Ascending aorta (tissue), 2 donors: ENCODE measurements around the gene MSRB3. TPM values are rescaled to one million over a fixed set of nuclear protein-coding genes. Genes with fewer than 3 reads are reported as not detected.

Experiments
- DNase-seq, 2 donors: peaks; one replicate each; pipeline ENCODE4 v3.0.0-alpha.2; 2019; ENCODE audit warnings: low spot score in 2 of 2
- H3K27ac ChIP-seq, 2 donors: fragments of 200-600 bp; sonication (generic); one replicate each; pipeline ENCODE4 v1.5.1; 2016 to 2017; ENCODE audit warnings: mild to moderate bottlenecking in 1 of 2
- H3K27me3 ChIP-seq: fragments of 200-600 bp; sonication (generic); one replicate; pipeline ENCODE4 v1.5.1; 2017
- H3K36me3 ChIP-seq, 2 donors: fragments of 200-600 bp; sonication (generic); one replicate each; pipeline ENCODE4 v1.5.1; 2016
- H3K4me1 ChIP-seq, 2 donors: fragments of 200-600 bp; sonication (generic); one replicate each; pipeline ENCODE4 v1.5.1; 2016 to 2017; ENCODE audit warnings: mild to moderate bottlenecking in 1 of 2
- H3K4me3 ChIP-seq, 2 donors: fragments of 200-600 bp; sonication (generic); one replicate each; pipeline ENCODE4 v1.5.1; 2016 to 2017; ENCODE audit warnings: mild to moderate bottlenecking in 1 of 2
- H3K9me3 ChIP-seq, 2 donors: fragments of 200-600 bp; sonication (generic); one replicate each; pipeline ENCODE4 v1.5.1; 2016
- intact Hi-C: fragments of 100-400 bp; cut with DNase I; formaldehyde crosslinking; loops from one replicate; pipeline ENCODE4 v1.15.1; 2023
- total RNA-seq: library from RNA; depleted of rRNA; stranded (reverse); fragments of >200 nt; gene quantifications from one replicate; pipeline ENCODE4 v1.1.0, GENCODE V29; 2016
- TF ChIP-seq, protein P1 (sequence below), 3 experiments: fragments of 200-600 bp in 2 of 3; fragments of 450-650 bp in 1 of 3; sonication (generic) in 2 of 3; IDR thresholded peaks; one replicate each; pipeline ENCODE4 v1.5.1; 2016 to 2019; ENCODE audit warnings: antibody characterized with exemption in 3 of 3, mild to moderate bottlenecking in 1 of 3, moderate library complexity in 1 of 3

The MSRB3 gene
- total RNA-seq, 1 donor from 2014 or later, result 79.4 TPM

DNA sequence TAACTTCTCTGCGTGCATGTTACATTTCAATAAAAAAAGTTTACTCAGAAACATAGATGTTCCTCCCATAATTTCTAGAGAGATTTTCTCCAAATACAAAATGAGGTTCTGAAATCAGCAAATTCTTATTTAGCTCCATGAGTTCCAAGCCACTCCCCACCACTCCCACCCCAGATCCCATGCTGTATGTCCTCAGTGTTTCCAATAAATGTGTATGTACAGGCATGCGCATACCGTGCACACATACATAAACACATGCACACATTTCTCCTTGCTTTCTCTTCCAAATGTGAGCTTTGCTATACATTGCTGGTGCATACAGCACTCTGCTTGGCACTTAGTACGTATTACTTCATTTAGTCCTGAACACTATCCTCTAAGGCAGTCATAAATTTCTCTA lies 209.7 kb downstream of the MSRB3 start:
- H3K9me3 ChIP-seq, result peaks cover 3 to 7% of the 10 kb centered on the region in 2 donors
- TF ChIP-seq, protein P1, sequence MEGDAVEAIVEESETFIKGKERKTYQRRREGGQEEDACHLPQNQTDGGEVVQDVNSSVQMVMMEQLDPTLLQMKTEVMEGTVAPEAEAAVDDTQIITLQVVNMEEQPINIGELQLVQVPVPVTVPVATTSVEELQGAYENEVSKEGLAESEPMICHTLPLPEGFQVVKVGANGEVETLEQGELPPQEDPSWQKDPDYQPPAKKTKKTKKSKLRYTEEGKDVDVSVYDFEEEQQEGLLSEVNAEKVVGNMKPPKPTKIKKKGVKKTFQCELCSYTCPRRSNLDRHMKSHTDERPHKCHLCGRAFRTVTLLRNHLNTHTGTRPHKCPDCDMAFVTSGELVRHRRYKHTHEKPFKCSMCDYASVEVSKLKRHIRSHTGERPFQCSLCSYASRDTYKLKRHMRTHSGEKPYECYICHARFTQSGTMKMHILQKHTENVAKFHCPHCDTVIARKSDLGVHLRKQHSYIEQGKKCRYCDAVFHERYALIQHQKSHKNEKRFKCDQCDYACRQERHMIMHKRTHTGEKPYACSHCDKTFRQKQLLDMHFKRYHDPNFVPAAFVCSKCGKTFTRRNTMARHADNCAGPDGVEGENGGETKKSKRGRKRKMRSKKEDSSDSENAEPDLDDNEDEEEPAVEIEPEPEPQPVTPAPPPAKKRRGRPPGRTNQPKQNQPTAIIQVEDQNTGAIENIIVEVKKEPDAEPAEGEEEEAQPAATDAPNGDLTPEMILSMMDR (IDR thresholded peaks at IDR 0.05), result no peak
- no peaks in the 10 kb centered on the region for H3K36me3 ChIP-seq
- intact Hi-C loops, result no loop called here
- H3K27me3 ChIP-seq, result no peaks in the 10 kb centered on the region
- H3K4me3 ChIP-seq, result no peak overlapping the region
- DNase-seq, result no peak
- no peaks in the 10 kb centered on the region for H3K4me1 ChIP-seq
- no peak overlapping the region for H3K27ac ChIP-seq

DNA sequence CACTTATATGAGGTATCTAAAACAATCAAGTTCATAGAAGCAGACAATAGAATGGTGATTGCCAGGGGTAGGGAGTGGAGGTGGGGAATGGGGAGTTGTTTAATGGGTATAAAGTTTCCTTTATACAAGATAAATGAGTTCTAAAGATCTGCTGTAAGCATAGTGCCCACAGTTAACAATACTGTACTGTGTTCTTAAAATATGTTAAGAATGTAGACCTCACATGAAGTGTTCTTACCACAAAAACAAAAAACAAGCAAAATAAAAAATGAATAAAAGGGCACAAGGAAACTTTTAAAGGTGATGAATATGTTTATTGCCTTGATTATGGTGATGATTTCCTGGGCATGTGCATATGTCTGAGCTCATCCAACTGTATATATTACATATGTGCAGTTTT lies 211.8 kb downstream of the MSRB3 start:
- no peaks in the 10 kb centered on the region for H3K27me3 ChIP-seq
- no peaks in the 10 kb centered on the region for H3K4me1 ChIP-seq
- no peak overlapping the region for H3K4me3 ChIP-seq
- no peak overlapping the region for H3K27ac ChIP-seq
- intact Hi-C loops, result no loop called here
- TF ChIP-seq, protein P1 (IDR thresholded peaks at IDR 0.05), result no peak
- no peak for DNase-seq
- no peaks in the 10 kb centered on the region for H3K36me3 ChIP-seq
- H3K9me3 ChIP-seq, result no peaks in the 10 kb centered on the region

DNA sequence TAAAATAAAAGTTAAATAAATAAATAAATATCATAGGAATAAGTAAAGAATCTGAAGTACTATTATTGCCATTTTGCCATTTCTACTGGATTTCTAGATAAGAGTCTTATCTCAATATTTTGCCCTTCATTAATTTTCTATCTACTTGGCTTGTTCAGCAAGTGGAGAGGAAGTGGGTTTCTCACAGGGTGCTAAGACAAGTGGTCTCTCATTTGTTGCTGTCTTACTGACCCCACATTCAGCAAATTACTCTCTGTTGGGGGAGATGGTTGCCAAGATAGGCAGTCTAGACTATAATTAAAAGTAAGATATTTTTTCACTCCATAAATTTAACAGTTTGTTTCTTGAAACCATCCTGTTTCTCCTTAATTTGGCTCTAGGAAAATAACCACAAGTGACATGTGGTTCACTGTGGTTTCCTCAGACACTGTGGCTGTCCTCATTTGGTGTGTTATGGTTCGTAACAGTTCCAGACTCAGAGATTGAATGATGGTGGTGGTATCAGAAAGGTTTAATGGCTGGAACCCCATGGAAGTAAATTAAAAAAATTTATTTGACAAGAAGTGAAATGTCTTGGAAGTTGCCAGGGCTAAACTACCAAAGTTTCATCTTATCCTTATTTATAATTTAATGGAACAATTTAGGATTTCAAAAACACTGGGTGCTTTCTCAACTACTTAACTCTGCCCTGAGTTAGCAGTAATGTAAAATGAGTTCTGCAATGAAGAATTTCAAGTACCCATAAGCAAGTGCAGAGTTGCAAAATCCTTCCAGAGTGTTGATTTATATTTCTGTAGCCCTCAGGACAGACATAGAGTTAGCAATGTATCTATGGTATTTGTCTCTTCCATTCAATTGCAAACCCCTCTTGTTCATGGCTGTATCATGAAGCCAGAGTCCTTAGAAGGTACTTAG lies 214.8 kb downstream of the MSRB3 start:
- H3K4me3 ChIP-seq, result no peak overlapping the region
- H3K27me3 ChIP-seq, result no peaks in the 10 kb centered on the region
- no peak overlapping the region for H3K27ac ChIP-seq
- intact Hi-C loops, result no loop called here
- no peaks in the 10 kb centered on the region for H3K9me3 ChIP-seq
- TF ChIP-seq, protein P1 (IDR thresholded peaks at IDR 0.05), result no peak
- no peak for DNase-seq
- H3K36me3 ChIP-seq, result no peaks in the 10 kb centered on the region
- no peaks in the 10 kb centered on the region for H3K4me1 ChIP-seq

DNA sequence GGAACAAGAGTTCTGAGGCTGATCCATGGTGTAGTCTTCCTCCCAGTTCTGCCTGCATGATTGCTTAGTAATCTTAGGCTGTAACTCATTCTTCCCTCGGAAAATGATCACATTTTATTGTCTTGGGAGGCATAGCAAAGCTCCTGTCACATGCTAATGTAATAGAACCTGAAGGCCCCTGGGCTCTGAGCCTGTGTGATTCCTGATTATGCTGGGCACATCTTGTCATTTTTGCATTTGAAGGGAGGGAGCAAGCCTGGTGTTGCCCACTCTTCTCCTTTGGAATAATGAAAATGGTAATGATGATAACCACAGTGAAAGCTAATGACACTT lies 215.4 kb downstream of the MSRB3 start:
- no peak overlapping the region for H3K27ac ChIP-seq
- no peak for DNase-seq
- H3K4me3 ChIP-seq, result no peak overlapping the region
- no peaks in the 10 kb centered on the region for H3K36me3 ChIP-seq
- TF ChIP-seq, protein P1 (IDR thresholded peaks at IDR 0.05), result no peak
- H3K27me3 ChIP-seq, result no peaks in the 10 kb centered on the region
- H3K9me3 ChIP-seq, result no peaks in the 10 kb centered on the region
- intact Hi-C loops, result no loop called here
- no peaks in the 10 kb centered on the region for H3K4me1 ChIP-seq

DNA sequence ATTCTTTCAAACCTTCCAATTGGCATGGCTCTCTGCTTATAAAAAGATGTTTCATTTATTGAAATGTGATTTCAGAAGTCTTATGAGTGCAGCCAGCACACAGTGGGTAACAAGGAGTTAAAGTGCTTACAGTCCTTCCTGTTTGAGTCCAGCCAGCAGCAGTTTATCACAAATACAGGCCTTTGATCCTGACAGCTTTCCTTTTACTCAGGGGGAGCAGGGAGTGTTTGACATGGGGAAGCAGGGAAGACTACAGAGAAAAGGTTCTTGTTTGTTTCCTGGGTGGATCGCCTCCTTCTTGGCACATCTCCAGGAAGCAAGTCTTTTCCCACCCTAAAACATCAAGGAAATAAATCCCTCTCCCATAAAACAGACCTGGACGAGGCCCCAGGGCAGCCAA lies 216.1 kb downstream of the MSRB3 start:
- Histone ChIP-seq H3K27me3 (no peaks in the 10 kb centered on the region), H3K36me3 (no peaks in the 10 kb centered on the region), H3K4me3 (no peak overlapping the region), H3K4me1 (no peaks in the 10 kb centered on the region), H3K9me3 (no peaks in the 10 kb centered on the region), H3K27ac (no peak overlapping the region)
- DNase-seq, result no peak
- intact Hi-C loops, result no loop called here
- TF ChIP-seq, protein P1 (IDR thresholded peaks at IDR 0.05), result no peak
